GM13976 (cell line): Measurements from ENCODE around the gene PEPD.

Source experiments
- DNase-seq: peaks from one replicate; pipeline ENCODE4 v3.0.0; 2012; ENCODE audit warnings: low spot score
- CTCF ChIP-seq: IDR thresholded peaks from 2 replicates; pipeline ENCODE4 v1.5.1; 2012; ENCODE audit warnings: borderline replicate concordance, mild to moderate bottlenecking; ENCODE audit not compliant: insufficient read depth; ENCODE audit errors: extremely low read depth, missing control alignments, control extremely low read depth
- in situ Hi-C: fragments of 300-500 bp; cut with MboI; formaldehyde crosslinking; loops from one replicate; pipeline ENCODE4 v1.12.0; 2022; ENCODE audit warnings: low sequenced_read_pairs, mixed read lengths, inconsistent platforms; ENCODE audit not compliant: unreplicated experiment

PEPD gene

GRCh38 chr19:33393286-33394005, 128.1 kb downstream of the PEPD start:
- TF ChIP-seq CTCF: no peak
- no peak for DNase-seq
- in situ Hi-C loops: no loop called here

GRCh38 chr19:33392341-33393285, 129.0 kb downstream of the PEPD start:
- in situ Hi-C loops: no loop called here
- no peak for TF ChIP-seq CTCF
- DNase-seq: no peak

GRCh38 chr19:33391631-33392249, 129.9 kb downstream of the PEPD start:
- DNase-seq: no peak
- TF ChIP-seq CTCF: no peak
- in situ Hi-C loops: no loop called here

GRCh38 chr19:33390908-33391630, 130.5 kb downstream of the PEPD start:
- DNase-seq: peak; percentile 29
- in situ Hi-C loops: no loop called here
- TF ChIP-seq CTCF: no peak

GRCh38 chr19:33390101-33390907, 131.3 kb downstream of the PEPD start:
- in situ Hi-C loops: no loop called here
- DNase-seq: peak; percentile 27
- no peak for TF ChIP-seq CTCF
